Fibroblast of villous mesenchyme (primary cell): ENCODE data around the gene PISD. TPM values are rescaled to one million over a fixed set of nuclear protein-coding genes. Genes with fewer than 3 reads are reported as not detected.

Experiments used
- DNase-seq: peaks from one replicate; pipeline ENCODE4 v3.0.0-alpha.2; 2010; ENCODE audit warnings: low read depth
- H3K4me3 ChIP-seq: 2 replicates; pipeline ENCODE4 v1.5.1; 2011; ENCODE audit warnings: low read depth, mild to moderate bottlenecking, low read length
- total RNA-seq: library from RNA; depleted of rRNA; stranded (reverse); fragments of >200 nt; gene quantifications from 2 replicates; pipeline ENCODE4 v1.2.3, GENCODE V29; 2012
- TF ChIP-seq, protein P1 (sequence below): IDR thresholded peaks from 2 replicates; pipeline ENCODE4 v1.5.1; 2012; ENCODE audit warnings: low read depth, mild to moderate bottlenecking, low read length; ENCODE audit not compliant: insufficient read depth

The PISD gene
- total RNA-seq, 1 donor = 56.6 TPM

DNA sequence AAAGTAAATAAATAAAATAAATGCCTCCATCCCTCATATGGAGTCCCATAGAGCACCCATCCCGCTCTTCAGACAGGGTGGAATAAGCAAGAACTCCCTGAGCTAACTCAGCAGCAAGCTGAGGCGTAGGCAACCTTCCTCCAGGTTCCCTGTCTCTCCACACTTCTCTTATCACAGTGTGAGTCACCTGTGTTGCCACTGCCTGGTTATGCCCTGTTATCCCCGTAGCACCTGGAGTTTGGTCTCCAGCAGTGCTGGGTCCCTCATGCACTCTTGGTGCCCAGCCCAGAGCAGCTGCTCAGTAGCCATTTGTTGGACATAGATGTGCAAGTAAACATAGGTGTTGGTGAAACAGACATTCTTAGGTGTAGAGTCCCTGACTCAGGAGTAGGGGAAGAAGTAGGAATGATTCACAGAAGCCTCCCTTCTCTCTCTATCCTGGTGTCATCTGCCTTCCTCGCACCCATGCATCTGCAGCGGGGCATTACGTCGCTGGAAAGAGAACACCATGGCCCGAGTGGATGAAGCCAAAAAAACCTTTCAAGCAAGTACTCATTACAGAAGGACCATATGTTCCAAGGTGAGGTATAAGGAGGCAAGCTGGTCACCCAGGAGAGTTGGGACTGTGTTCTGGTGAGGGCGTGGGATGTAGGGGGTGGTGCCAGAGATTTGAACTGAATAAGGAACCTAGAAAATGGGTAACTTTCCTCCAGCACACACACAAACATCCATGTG, 56.0 kb downstream of the PISD start:
- TF ChIP-seq, protein P1, sequence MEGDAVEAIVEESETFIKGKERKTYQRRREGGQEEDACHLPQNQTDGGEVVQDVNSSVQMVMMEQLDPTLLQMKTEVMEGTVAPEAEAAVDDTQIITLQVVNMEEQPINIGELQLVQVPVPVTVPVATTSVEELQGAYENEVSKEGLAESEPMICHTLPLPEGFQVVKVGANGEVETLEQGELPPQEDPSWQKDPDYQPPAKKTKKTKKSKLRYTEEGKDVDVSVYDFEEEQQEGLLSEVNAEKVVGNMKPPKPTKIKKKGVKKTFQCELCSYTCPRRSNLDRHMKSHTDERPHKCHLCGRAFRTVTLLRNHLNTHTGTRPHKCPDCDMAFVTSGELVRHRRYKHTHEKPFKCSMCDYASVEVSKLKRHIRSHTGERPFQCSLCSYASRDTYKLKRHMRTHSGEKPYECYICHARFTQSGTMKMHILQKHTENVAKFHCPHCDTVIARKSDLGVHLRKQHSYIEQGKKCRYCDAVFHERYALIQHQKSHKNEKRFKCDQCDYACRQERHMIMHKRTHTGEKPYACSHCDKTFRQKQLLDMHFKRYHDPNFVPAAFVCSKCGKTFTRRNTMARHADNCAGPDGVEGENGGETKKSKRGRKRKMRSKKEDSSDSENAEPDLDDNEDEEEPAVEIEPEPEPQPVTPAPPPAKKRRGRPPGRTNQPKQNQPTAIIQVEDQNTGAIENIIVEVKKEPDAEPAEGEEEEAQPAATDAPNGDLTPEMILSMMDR = no peak

GRCh38 chr22:31604746-31605705, 57.0 kb downstream of the PISD start:
- H3K4me3 ChIP-seq = no peak overlapping the region
- TF ChIP-seq, protein P1 = no peak
- no peak for DNase-seq

More for the DNA sequence above, 56.0 kb downstream of the PISD start:
- H3K4me3 ChIP-seq = no peak overlapping the region
- DNase-seq = no peak

DNA sequence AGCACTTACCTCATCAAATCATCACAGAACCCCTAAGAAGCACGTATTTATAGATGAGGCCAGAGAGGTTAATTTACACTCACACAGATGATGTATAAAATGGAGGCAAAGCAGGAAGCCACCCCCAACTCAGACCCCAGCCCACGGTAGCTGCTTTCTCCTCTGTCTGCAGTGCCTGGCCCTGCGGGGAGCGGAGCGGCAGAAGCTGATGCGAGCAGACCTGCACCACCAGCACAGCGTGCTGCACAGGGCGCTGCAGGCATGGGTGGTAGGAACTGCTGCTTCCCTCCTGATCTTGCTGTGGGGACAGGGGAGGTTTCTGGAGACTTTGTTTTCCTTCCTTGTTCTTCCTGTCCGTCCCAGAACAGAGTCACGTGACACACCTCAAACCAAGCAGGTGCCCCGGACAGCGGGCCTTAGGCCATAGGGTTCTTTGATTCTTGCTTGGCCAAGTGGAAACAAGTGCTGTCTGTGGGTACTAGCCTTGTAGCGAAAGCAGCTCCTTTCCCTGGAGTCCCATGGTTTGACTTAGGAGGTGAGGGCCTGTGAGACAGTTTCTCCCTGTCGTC, 57.8 kb downstream of the PISD start:
- H3K4me3 ChIP-seq = no peak overlapping the region
- no peak for DNase-seq
- TF ChIP-seq, protein P1 = no peak

- DNase-seq = no peak
- TF ChIP-seq, protein P1 = no peak
- H3K4me3 ChIP-seq = no peak overlapping the region
These were observed 58.4 kb downstream of the PISD start for GRCh38 chr22:31603574-31603973.

DNA sequence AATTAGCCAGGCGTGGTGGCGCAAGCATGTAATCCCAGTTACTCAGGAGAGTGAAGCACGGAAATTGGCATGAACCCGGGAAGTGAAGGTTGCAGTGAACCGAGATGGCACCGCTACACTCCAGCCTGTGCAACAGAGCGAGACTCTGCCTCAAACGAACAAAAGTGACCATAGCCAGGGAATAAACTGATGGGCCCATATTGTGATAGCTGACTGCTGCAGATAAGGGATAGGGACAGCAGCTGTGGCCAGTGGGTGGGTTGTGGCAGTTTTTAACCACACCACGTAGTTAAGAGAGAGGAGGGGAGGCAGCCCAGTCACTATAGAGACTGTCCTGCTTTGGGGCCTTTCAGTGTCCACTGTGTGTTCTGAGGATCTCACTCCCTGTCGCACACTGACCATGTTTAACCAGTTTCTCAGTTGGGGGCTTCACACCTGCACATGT, 58.9 kb downstream of the PISD start:
- TF ChIP-seq, protein P1 = no peak
- DNase-seq = no peak
- no peak overlapping the region for H3K4me3 ChIP-seq

DNA sequence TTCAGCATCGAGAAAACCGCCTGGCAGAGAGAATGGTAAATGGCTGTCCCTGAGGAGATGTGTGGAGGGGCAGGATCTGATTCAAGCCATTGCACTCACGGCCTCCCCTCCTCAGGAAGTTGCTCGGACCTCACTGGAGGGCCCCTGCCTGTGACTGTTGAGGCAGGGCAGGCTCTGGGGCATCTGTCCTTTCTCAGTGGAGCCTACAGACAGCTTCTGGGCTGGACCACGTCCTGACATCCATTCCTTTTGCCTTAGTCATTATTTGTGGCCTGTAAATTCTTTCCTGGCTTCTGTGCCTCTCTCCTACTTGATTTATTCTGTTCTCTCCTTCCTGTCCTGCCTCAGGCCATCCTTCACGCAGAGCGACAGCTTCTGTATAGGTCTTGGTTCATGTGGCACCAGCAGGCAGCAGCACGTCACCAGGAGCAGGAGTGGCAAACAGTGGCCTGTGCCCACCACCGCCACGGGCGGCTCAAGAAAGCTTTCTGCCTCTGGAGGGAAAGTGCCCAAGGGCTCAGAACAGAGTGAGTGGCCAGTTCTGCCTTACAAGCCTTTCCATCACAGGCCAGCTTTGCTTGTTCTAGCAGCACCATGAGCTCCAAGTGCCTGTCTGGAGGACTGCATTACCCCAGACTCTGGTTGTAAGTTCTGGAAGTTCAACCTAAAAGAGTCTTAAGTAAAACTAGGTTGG, 59.6 kb downstream of the PISD start:
- peak; percentile 98 for DNase-seq
- no peak overlapping the region for H3K4me3 ChIP-seq
- TF ChIP-seq, protein P1 = no peak
